Upper lobe of right lung (tissue), 1 donor: ENCODE results near the gene NUDT8. TPM values are rescaled to one million over a fixed set of nuclear protein-coding genes. Genes with fewer than 3 reads are reported as not detected.

Experiments
- ATAC-seq: fragments of 200-7000 bp; cut with Tn5 transposase; one replicate; pipeline ENCODE4 v1.9.1; 2020; ENCODE audit warnings: mild to moderate bottlenecking, moderate library complexity
- DNase-seq: peaks from one replicate; pipeline ENCODE4 v3.0.0-alpha.2; 2020
- H3K27ac ChIP-seq: fragments of 200-600 bp; one replicate; pipeline ENCODE4 v1.8.0; 2022
- H3K27me3 ChIP-seq: fragments of 200-600 bp; one replicate; pipeline ENCODE4 v1.8.0; 2022; ENCODE audit warnings: mild to moderate bottlenecking
- H3K36me3 ChIP-seq: fragments of 200-600 bp; one replicate; pipeline ENCODE4 v1.8.0; 2022
- H3K4me1 ChIP-seq: fragments of 200-600 bp; one replicate; pipeline ENCODE4 v1.8.0; 2022
- H3K4me3 ChIP-seq: fragments of 200-600 bp; one replicate; pipeline ENCODE4 v1.8.0; 2022; ENCODE audit warnings: mild to moderate bottlenecking
- H3K9me3 ChIP-seq: fragments of 200-600 bp; one replicate; pipeline ENCODE4 v1.8.0; 2022
- intact Hi-C: fragments of 100-400 bp; cut with DNase I; formaldehyde crosslinking; loops from one replicate; pipeline ENCODE4 v1.11.0; 2022
- total RNA-seq: library from RNA; stranded (reverse); fragmentation: NEBNext Ultra II Directional; extraction: Animal tissue kit (Norgen Biotek cat#: 25700); gene quantifications from one replicate; pipeline ENCODE4 v1.2.1, GENCODE V29; 2021
- TF ChIP-seq, protein P1 (sequence below): fragments of 200-600 bp; IDR thresholded peaks from one replicate; pipeline ENCODE4 v1.8.0; 2022; ENCODE audit warnings: antibody characterized with exemption
- donor health status: DM: no; HTN: yes; CAD: no; lungs with severe emphysema.

NUDT8 gene
- total RNA-seq, 1 donor from 2014 or later: 12.2 TPM

DNA sequence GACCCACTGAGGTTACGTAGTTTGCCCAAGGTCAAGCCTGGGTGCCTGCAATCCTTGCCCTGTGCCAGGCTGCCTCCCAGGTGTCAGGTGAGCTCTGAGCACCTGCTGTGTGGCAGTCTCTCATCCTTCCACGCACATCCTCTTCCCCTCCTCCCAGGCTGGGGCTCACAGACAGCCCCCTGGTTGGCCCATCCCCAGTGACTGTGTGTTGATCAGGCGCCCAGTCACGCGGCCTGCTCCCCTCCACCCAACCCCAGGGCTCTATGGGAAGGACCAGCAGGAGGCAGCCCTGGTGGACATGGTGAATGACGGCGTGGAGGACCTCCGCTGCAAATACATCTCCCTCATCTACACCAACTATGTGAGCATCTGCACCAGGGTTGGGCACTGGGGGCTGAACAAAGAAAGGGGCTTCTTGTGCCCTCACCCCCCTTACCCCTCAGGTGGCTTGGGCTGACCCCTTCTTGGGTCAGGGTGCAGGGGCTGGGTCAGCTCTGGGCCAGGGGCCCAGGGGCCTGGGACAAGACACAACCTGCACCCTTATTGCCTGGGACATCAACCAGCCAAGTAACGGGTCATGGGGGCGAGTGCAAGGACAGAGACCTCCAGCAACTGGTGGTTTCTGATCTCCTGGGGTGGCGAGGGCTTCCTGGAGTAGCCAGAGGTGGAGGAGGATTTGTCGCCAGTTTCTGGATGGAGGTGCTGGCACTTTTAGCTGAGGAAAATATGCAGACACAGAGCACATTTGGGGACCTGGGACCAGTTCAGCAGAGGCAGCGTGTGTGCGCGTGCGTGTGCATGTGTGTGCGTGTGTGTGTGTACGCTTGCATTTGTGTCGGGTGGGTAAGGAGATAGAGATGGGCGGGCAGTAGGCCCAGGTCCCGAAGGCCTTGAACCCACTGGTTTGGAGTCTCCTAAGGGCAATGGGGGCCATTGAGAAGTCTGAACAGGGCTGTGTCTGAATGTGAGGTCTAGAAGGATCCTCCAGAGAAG is 44.6 kb downstream of the NUDT8 start:
- peak; percentile 0 for ATAC-seq
- intact Hi-C loops: no loop called here
- TF ChIP-seq, protein P1, sequence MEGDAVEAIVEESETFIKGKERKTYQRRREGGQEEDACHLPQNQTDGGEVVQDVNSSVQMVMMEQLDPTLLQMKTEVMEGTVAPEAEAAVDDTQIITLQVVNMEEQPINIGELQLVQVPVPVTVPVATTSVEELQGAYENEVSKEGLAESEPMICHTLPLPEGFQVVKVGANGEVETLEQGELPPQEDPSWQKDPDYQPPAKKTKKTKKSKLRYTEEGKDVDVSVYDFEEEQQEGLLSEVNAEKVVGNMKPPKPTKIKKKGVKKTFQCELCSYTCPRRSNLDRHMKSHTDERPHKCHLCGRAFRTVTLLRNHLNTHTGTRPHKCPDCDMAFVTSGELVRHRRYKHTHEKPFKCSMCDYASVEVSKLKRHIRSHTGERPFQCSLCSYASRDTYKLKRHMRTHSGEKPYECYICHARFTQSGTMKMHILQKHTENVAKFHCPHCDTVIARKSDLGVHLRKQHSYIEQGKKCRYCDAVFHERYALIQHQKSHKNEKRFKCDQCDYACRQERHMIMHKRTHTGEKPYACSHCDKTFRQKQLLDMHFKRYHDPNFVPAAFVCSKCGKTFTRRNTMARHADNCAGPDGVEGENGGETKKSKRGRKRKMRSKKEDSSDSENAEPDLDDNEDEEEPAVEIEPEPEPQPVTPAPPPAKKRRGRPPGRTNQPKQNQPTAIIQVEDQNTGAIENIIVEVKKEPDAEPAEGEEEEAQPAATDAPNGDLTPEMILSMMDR: no peak
- Histone ChIP-seq H3K4me3 (peak overlapping the region; percentile 92), H3K4me1 (peaks cover 18% of the 10 kb centered on the region), H3K27me3 (no peaks in the 10 kb centered on the region), H3K9me3 (no peaks in the 10 kb centered on the region), H3K27ac (peak overlapping the region; percentile 99), H3K36me3 (peaks cover 21% of the 10 kb centered on the region)
- no peak for DNase-seq

DNA sequence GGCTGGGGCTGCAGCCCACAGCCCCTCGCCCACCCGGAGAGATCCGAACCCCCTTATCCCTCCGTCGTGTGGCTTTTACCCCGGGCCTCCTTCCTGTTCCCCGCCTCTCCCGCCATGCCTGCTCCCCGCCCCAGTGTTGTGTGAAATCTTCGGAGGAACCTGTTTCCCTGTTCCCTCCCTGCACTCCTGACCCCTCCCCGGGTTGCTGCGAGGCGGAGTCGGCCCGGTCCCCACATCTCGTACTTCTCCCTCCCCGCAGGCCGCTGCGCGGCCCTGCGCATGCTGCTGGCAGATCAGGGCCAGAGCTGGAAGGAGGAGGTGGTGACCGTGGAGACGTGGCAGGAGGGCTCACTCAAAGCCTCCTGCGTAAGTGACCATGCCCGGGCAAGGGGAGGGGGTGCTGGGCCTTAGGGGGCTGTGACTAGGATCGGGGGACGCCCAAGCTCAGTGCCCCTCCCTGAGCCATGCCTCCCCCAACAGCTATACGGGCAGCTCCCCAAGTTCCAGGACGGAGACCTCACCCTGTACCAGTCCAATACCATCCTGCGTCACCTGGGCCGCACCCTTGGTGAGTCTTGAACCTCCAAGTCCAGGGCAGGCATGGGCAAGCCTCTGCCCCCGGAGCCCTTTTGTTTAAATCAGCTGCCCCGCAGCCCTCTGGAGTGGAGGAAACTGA is 45.4 kb downstream of the NUDT8 start:
- ATAC-seq: peak; percentile 79
- Histone ChIP-seq H3K27ac (peak overlapping the region; percentile 99), H3K36me3 (peaks cover 21% of the 10 kb centered on the region), H3K4me3 (peak overlapping the region; percentile 92), H3K9me3 (no peaks in the 10 kb centered on the region), H3K4me1 (peaks cover 18% of the 10 kb centered on the region), H3K27me3 (no peaks in the 10 kb centered on the region)
- DNase-seq: peak; percentile 93
- intact Hi-C loops: no loop called here
- TF ChIP-seq, protein P1: no peak

DNA sequence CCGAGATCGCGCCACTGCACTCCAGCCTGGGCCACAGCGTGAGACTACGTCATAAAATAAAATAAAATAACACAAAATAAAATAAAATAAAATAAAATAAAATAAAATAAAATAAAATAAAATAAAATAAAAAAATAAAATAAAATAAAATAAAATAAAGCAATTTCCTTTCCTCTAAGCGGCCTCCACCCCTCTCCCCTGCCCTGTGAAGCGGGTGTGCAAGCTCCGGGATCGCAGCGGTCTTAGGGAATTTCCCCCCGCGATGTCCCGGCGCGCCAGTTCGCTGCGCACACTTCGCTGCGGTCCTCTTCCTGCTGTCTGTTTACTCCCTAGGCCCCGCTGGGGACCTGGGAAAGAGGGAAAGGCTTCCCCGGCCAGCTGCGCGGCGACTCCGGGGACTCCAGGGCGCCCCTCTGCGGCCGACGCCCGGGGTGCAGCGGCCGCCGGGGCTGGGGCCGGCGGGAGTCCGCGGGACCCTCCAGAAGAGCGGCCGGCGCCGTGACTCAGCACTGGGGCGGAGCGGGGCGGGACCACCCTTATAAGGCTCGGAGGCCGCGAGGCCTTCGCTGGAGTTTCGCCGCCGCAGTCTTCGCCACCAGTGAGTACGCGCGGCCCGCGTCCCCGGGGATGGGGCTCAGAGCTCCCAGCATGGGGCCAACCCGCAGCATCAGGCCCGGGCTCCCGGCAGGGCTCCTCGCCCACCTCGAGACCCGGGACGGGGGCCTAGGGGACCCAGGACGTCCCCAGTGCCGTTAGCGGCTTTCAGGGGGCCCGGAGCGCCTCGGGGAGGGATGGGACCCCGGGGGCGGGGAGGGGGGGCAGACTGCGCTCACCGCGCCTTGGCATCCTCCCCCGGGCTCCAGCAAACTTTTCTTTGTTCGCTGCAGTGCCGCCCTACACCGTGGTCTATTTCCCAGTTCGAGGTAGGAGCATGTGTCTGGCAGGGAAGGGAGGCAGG is 46.2 kb downstream of the NUDT8 start, which contains the start of gene GSTP1:
Gene GSTP1, plus strand, starts transcription at position 566 of the 958 bp plus-strand sequence. Its CDS starts 32 bp downstream, at position 598.
- DNase-seq: peak; percentile 96

DNA sequence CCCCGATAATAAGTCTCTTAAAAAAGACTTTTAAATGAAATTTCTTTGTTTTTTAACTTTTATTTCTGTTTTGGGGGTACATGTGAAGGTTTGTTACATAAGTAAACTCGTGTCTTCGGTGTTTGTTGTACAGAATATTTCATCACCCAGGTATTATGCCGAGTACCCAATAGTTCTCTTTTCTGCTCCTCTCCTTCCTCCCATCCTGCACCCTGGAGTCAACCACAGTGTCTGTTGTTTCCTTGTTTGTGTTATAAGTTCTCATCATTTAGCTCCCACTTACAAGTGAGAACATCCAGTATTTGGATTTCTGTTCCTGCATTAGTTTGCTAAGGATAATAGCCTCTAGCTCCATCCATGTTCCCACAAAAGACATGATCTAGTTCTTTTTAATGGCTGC is 47.7 kb downstream of the NUDT8 start:
- H3K36me3 ChIP-seq: peaks cover 14% of the 10 kb centered on the region
- ATAC-seq (no peak), DNase-seq (no peak)
- peak overlapping the region; percentile 99 for H3K27ac ChIP-seq
- intact Hi-C loops: no loop called here
- TF ChIP-seq, protein P1: no peak
- peaks cover 18% of the 10 kb centered on the region for H3K4me1 ChIP-seq
- H3K9me3 ChIP-seq: no peaks in the 10 kb centered on the region
- no peak overlapping the region for H3K4me3 ChIP-seq
- H3K27me3 ChIP-seq: no peaks in the 10 kb centered on the region

More for the DNA sequence above, 46.2 kb downstream of the NUDT8 start, which contains the start of gene GSTP1:
- TF ChIP-seq, protein P1: peak; percentile 82
- peak; percentile 91 for ATAC-seq
- Histone ChIP-seq H3K27ac (peak within 1 kb of the TSS; percentile 99), H3K27me3 (no peaks in the 10 kb centered on the region), H3K36me3 (peaks cover 17% of the 10 kb centered on the region), H3K9me3 (no peaks in the 10 kb centered on the region), H3K4me3 (peak within 1 kb of the TSS; percentile 92), H3K4me1 (peaks cover 18% of the 10 kb centered on the region)
- intact Hi-C loops: no loop called here

GRCh38 chr11:67581469-67581868 is 48.3 kb downstream of the NUDT8 start:
- ATAC-seq (no peak), DNase-seq (no peak)
- H3K9me3 ChIP-seq: no peaks in the 10 kb centered on the region
- TF ChIP-seq, protein P1: no peak
- peak overlapping the region; percentile 99 for H3K27ac ChIP-seq
- H3K4me1 ChIP-seq: peaks cover 18% of the 10 kb centered on the region
- intact Hi-C loops: no loop called here
- peaks cover 10% of the 10 kb centered on the region for H3K36me3 ChIP-seq
- no peak overlapping the region for H3K4me3 ChIP-seq
- H3K27me3 ChIP-seq: no peaks in the 10 kb centered on the region
